Measurements from ENCODE around the gene HTRA3. TPM values are rescaled to one million over a fixed set of nuclear protein-coding genes. Genes with fewer than 3 reads are reported as not detected.

The HTRA3 gene
- total and polyA plus RNA-seq, 2 of the 4 experiments (the other 2 are of a cell fraction) = 1.3 to 9.5 TPM

DNA sequence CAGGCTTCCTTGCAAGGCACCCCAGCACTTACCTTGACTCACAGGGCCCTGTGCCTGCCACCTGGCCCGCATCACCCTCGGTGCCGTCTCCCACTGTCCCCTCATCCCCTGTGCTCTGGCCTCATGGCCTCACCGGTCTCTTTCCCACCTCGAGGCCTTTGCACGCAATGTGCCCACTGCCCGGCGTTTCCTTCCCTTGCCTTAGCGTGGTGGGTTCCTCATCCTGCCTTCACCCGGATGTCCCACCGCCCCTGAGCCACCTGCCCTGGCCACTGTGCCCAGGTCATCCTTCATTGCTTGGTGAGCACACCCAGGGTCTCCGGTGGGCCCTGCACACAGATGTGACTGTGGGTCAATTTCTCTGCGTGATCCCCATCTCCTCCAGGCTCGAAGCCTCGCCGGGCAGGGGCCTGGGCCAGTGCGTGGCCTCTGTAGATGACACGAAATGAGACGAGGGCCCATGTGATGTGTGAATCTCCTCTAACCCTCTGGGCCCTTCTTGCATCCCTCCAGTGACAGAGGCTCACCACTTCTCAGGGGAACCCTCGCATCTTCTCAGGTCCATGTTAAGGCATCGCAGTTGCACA, 4.6 kb downstream of the HTRA3 start:
- Histone ChIP-seq H3K23ac (ENCODE audit: low read depth, low read length) (peak overlapping the region; percentile 68), H2AFZ (replicated peaks; ENCODE audit: low read length, poor library complexity) (peak overlapping the region; percentile 66), H3K27ac (ENCODE audit: insufficient read depth, low read length) (peak overlapping the region; percentile 40; the same call in 1 of the 2 replicates), H3K4me1 (ENCODE audit: control insufficient read depth, insufficient read depth, low read length) (peaks cover 40% of the 10 kb centered on the region), H2BK15ac (ENCODE audit: low read depth, low read length) (no peak overlapping the region), H3K36me3 (ENCODE audit: control insufficient read depth, insufficient read depth, low read length) (no peaks in the 10 kb centered on the region), H3K79me1 (ENCODE audit: low read depth in 1 of 2, low read length in 2 of 2) (peaks cover 4 to 44% of the 10 kb centered on the region in 2 experiments; a peak in 3 of 4 replicates), H2AK9ac (replicated peaks; ENCODE audit: low read depth, low read length, poor library complexity) (peak overlapping the region; percentile 71), H3K9me3 (ENCODE audit: control insufficient read depth, insufficient read depth, low read length) (no peaks in the 10 kb centered on the region), H3K56ac (ENCODE audit: extremely low read depth, insufficient read depth, low read length) (no peak overlapping the region), H3K9ac (ENCODE audit: low read depth, low read length) (no peak overlapping the region), H2BK120ac (ENCODE audit: low read depth, low read length) (0 out of 2 replicates have a peak overlapping the region, but pooled peaks have one; percentile 16), H3K14ac (replicated peaks; ENCODE audit: low read depth, low read length) (peak overlapping the region; percentile 42; the same call in 1 of the 2 replicates), H2BK5ac (ENCODE audit: low read depth, low read length, poor library complexity, severe bottlenecking) (no peak overlapping the region), H4K5ac (ENCODE audit: low read depth, low read length) (no peak overlapping the region), H3K4me3 (ENCODE audit: insufficient read depth, low read depth, low read length) (no peak overlapping the region), H3K4me2 (ENCODE audit: low read depth, low read length) (peak overlapping the region; percentile 2; the same call in 1 of the 2 replicates), H3K27me3 (ENCODE audit: control insufficient read depth, insufficient read depth, low read length) (peaks cover 9% of the 10 kb centered on the region), H2AK5ac (ENCODE audit: low read depth, low read length) (peak overlapping the region; percentile 82), H4K20me1 (ENCODE audit: insufficient read depth, low read length) (peaks cover 7% of the 10 kb centered on the region), H3K4ac (ENCODE audit: low read depth, low read length) (peak overlapping the region; percentile 72), H3K18ac (ENCODE audit: low read depth, low read length) (no peak overlapping the region), H4K8ac (ENCODE audit: low read depth in 2 of 2, low read length in 2 of 2) (no peak overlapping the region), H3K9me1 (ENCODE audit: insufficient read depth, low read length) (peaks cover 11% of the 10 kb centered on the region), H2BK20ac (ENCODE audit: low read depth, low read length) (peak overlapping the region; percentile 56), H4K91ac (ENCODE audit: insufficient read depth, low read depth, low read length) (peak overlapping the region; percentile 46; the same call in 1 of the 2 replicates)
- intact Hi-C loops (cut with micrococcal nuclease) (loop anchor here (1.0 kb wide), 1 partner anchor 118 kb away; no protein-coding TSS in a partner anchor), dilution Hi-C loops (cut with HindIII; ENCODE audit: low sequenced_read_pairs, unreplicated experiment) (no loop called here), in situ Hi-C loops (cut with MboI; ENCODE audit: low sequenced_read_pairs) (no loop called here)
- TF ChIP-seq MXI1 (IDR thresholded peaks at IDR 0.05; ENCODE audit: borderline replicate concordance, low read depth, low read length) = no peak
- no peak for TF ChIP-seq CEBPB (IDR thresholded peaks at IDR 0.05; ENCODE audit: low read depth, low read length)
- TF ChIP-seq CHD1 (IDR thresholded peaks at IDR 0.05; ENCODE audit: low read depth, low read length) = no peak
- TF ChIP-seq SMC3 (IDR thresholded peaks at IDR 0.05; ENCODE audit: low read depth, low read length) = no peak
- TF ChIP-seq, protein P1, sequence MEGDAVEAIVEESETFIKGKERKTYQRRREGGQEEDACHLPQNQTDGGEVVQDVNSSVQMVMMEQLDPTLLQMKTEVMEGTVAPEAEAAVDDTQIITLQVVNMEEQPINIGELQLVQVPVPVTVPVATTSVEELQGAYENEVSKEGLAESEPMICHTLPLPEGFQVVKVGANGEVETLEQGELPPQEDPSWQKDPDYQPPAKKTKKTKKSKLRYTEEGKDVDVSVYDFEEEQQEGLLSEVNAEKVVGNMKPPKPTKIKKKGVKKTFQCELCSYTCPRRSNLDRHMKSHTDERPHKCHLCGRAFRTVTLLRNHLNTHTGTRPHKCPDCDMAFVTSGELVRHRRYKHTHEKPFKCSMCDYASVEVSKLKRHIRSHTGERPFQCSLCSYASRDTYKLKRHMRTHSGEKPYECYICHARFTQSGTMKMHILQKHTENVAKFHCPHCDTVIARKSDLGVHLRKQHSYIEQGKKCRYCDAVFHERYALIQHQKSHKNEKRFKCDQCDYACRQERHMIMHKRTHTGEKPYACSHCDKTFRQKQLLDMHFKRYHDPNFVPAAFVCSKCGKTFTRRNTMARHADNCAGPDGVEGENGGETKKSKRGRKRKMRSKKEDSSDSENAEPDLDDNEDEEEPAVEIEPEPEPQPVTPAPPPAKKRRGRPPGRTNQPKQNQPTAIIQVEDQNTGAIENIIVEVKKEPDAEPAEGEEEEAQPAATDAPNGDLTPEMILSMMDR (conservative IDR thresholded peaks at IDR 0.05; ENCODE audit: low read depth, low read length) = no peak
- TF ChIP-seq MAFK (IDR thresholded peaks at IDR 0.05; ENCODE audit: low read depth, low read length) = no peak
- TF ChIP-seq NFE2L2 (IDR thresholded peaks at IDR 0.05; ENCODE audit: low read depth, low read length) = no peak
- TF ChIP-seq MAZ (IDR thresholded peaks at IDR 0.05; ENCODE audit: borderline replicate concordance, low read depth, low read length) = no peak
- no peak for ATAC-seq (ENCODE audit: low read depth)
- no peak for DNase-seq
- 90% methylated on average over 21 of the region's 21 CpGs; no CpG with 5 or more reads in 1 of the 2 experiments for WGBS, 2 experiments (ENCODE audit: extremely low coverage in 2 of 2, insufficient read length in 1 of 2)
- BruUV-seq (replicated peaks) = no TSS peak
- POLR2A ChIA-PET (ENCODE audit: unreplicated experiment) = no interaction called here
- CTCF ChIA-PET = interaction anchor here (1.2 to 1.4 kb wide), 4 partner anchors 13 to 128 kb away, joined by 3 to 10 read pairs (median 6); no protein-coding TSS in a partner anchor

All from IMR-90 (cell line).